Fibroblast of the aortic adventitia (primary cell): ENCODE results near the gene CMTM2. TPM values are rescaled to one million over a fixed set of nuclear protein-coding genes. Genes with fewer than 3 reads are reported as not detected.
"Not testable (repeated sequence)": the region's sequence is repeated elsewhere in the genome, so short reads cannot be mapped to it uniquely, and the experiment has no call there.

Experiments used
- DNase-seq: peaks from one replicate; pipeline ENCODE4 v3.0.0-alpha.2; 2010; ENCODE audit warnings: low read depth
- H3K4me3 ChIP-seq: 2 replicates; pipeline ENCODE4 v1.5.1; 2011; ENCODE audit warnings: low read depth, mild to moderate bottlenecking, control low read depth, low read length, moderate library complexity
- CTCF ChIP-seq: IDR thresholded peaks from 2 replicates; pipeline ENCODE4 v1.5.1; 2011; ENCODE audit warnings: mild to moderate bottlenecking, low read length, control low read depth, inconsistent platforms; ENCODE audit not compliant: insufficient read depth
- total RNA-seq: library from RNA; depleted of rRNA; stranded (reverse); fragments of >200 nt; gene quantifications from 2 replicates; pipeline ENCODE4 v1.2.3, GENCODE V29; 2012; ENCODE audit warnings: low replicate concordance

CMTM2 gene
- total RNA-seq, 1 donor = not detected

GRCh38 chr16:66592814-66593213 is 13.6 kb downstream of the CMTM2 start:
- H3K4me3 ChIP-seq = no peak overlapping the region
- TF ChIP-seq CTCF = no peak
- DNase-seq = no peak

- TF ChIP-seq CTCF = no peak
- no peak overlapping the region for H3K4me3 ChIP-seq
- DNase-seq = no peak
These were observed 15.5 kb downstream of the CMTM2 start for GRCh38 chr16:66594739-66595138.

- H3K4me3 ChIP-seq, DNase-seq: not testable (repeated sequence)
These were observed 17.3 kb downstream of the CMTM2 start for GRCh38 chr16:66596559-66596958.

- DNase-seq = no peak
- TF ChIP-seq CTCF = no peak
These were observed 18.0 kb downstream of the CMTM2 start for GRCh38 chr16:66596986-66597848.

GRCh38 chr16:66598111-66598510 is 18.8 kb downstream of the CMTM2 start:
- no peak for TF ChIP-seq CTCF
- no peak overlapping the region for H3K4me3 ChIP-seq
- DNase-seq = no peak

More at GRCh38 chr16:66596986-66597848, 18.0 kb downstream of the CMTM2 start:
- no peak overlapping the region for H3K4me3 ChIP-seq

GRCh38 chr16:66599726-66600125 is 20.5 kb downstream of the CMTM2 start:
- TF ChIP-seq CTCF = no peak
- no peak overlapping the region for H3K4me3 ChIP-seq
- DNase-seq = no peak

- no peak for DNase-seq
- TF ChIP-seq CTCF = no peak
- H3K4me3 ChIP-seq = no peak overlapping the region
These were observed 21.2 kb downstream of the CMTM2 start for GRCh38 chr16:66600477-66600876.
